Measurements from ENCODE around the gene SUSD4. TPM values are rescaled to one million over a fixed set of nuclear protein-coding genes. Genes with fewer than 3 reads are reported as not detected.
"Not testable (repeated sequence)": the region's sequence is repeated elsewhere in the genome, so short reads cannot be mapped to it uniquely, and the experiment has no call there.

The SUSD4 gene
- total and polyA plus RNA-seq, 2 donors (not counting 3 experiments of a cell fraction or from before 2014, with no cell fraction given), result not detected

DNA sequence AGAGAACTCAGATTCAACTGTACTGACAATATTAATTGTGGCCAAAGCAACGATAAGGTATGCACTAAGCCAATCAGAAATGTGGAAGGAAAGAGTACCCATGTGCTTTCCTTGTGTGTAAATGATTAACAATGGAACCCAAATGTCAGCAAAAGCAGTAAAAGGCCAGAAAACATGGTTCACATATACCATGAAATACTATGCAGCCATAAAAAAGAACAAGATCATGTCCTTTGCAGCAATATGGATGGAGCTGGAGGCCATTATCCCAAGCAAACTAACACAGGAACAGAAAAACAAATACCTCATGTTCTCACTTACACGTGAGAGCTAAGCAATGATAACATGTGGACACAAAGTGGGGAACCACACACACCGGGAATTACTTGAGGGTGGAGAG lies 78.5 kb downstream of the SUSD4 start:
- CTCF ChIA-PET, result no interaction called here
- FAIRE-seq (no peak), DNase-seq (ENCODE audit: low read depth, low spot score) (no peak)
- H3K4me3 ChIP-seq (replicated peaks in 1 of 3; ENCODE audit: insufficient read depth in 1 of 3, low read depth in 1 of 3, low read length in 3 of 3), result no peak overlapping the region
- H4K20me1 ChIP-seq (replicated peaks; ENCODE audit: control insufficient read depth, extremely low read depth, insufficient read depth, low read length), result no peaks in the 10 kb centered on the region
- POLR2A ChIA-PET, result no interaction called here
- no TSS peak for BruUV-seq (replicated peaks)
- intact Hi-C loops (cut with micrococcal nuclease) (no loop called here), dilution Hi-C loops (cut with MboI; ENCODE audit: extremely low pct_ligation_motif_present, low sequenced_read_pairs) (no loop called here)
- no peak overlapping the region for H3K9ac ChIP-seq (replicated peaks; ENCODE audit: extremely low read depth, insufficient read depth, low read length)
- no peaks in the 10 kb centered on the region for H3K4me1 ChIP-seq (ENCODE audit: control insufficient read depth, extremely low read depth, insufficient read depth, low read length)
- H3K4me2 ChIP-seq (ENCODE audit: insufficient read depth, low read length), result no peak overlapping the region
- no peaks in the 10 kb centered on the region for H3K79me2 ChIP-seq (ENCODE audit: control insufficient read depth, insufficient read depth, low read length)
- H2AFZ ChIP-seq (ENCODE audit: low read depth, low read length), result no peak overlapping the region
- no peak overlapping the region for H3K27ac ChIP-seq (ENCODE audit: insufficient read depth, low read depth, low read length)
- H3K9me3 ChIP-seq (replicated peaks; ENCODE audit: control insufficient read depth, insufficient read depth, low read length), result no peaks in the 10 kb centered on the region
- TF ChIP-seq, protein P1, sequence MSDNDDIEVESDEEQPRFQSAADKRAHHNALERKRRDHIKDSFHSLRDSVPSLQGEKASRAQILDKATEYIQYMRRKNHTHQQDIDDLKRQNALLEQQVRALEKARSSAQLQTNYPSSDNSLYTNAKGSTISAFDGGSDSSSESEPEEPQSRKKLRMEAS (IDR thresholded peaks at IDR 0.05; ENCODE audit: insufficient read depth, insufficient read length), result no peak
- TF ChIP-seq MYC (IDR thresholded peaks at IDR 0.05; ENCODE audit: low read depth, low read length), result no peak
- H3K9me1 ChIP-seq (replicated peaks; ENCODE audit: control insufficient read depth, extremely low read depth, insufficient read depth, low read length), result no peaks in the 10 kb centered on the region
- H3K36me3 ChIP-seq (ENCODE audit: control insufficient read depth in 2 of 2, extremely low read depth in 1 of 2, insufficient read depth in 2 of 2, low read length in 2 of 2), result no peaks in the 10 kb centered on the region
- no peaks in the 10 kb centered on the region for H3K27me3 ChIP-seq (ENCODE audit: control insufficient read depth in 2 of 2, insufficient read depth in 2 of 2, low read length in 2 of 2)

DNA sequence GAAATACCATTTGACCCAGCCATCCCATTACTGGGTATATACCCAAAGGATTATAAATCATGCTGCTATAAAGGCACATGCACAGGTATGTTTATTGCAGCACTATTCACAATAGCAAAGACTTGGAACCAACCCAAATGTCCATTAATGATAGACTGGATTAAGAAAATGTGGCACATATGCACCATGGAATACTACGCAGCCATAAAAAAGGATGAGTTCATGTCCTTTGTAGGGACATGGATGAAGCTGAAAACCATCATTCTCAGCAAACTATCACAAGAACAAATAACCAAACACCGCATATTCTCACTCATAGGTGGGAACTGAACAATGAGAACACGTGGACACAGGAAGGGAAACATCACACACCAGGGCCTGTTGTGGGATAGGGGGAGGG lies 80.3 kb downstream of the SUSD4 start:
- FAIRE-seq; POLR2A ChIA-PET; H3K36me3 ChIP-seq (ENCODE audit: control insufficient read depth in 2 of 2, extremely low read depth in 1 of 2, insufficient read depth in 2 of 2, low read length in 2 of 2); H3K79me2 ChIP-seq (ENCODE audit: control insufficient read depth, insufficient read depth, low read length); H3K9ac ChIP-seq (replicated peaks; ENCODE audit: extremely low read depth, insufficient read depth, low read length); H3K9me3 ChIP-seq (replicated peaks; ENCODE audit: control insufficient read depth, insufficient read depth, low read length); H3K27me3 ChIP-seq (ENCODE audit: control insufficient read depth in 2 of 2, insufficient read depth in 2 of 2, low read length in 2 of 2); H2AFZ ChIP-seq (ENCODE audit: low read depth, low read length); H3K4me3 ChIP-seq (replicated peaks in 1 of 3; ENCODE audit: insufficient read depth in 1 of 3, low read depth in 1 of 3, low read length in 3 of 3); H4K20me1 ChIP-seq (replicated peaks; ENCODE audit: control insufficient read depth, extremely low read depth, insufficient read depth, low read length); H3K9me1 ChIP-seq (replicated peaks; ENCODE audit: control insufficient read depth, extremely low read depth, insufficient read depth, low read length); H3K27ac ChIP-seq (ENCODE audit: insufficient read depth, low read depth, low read length); BruUV-seq (replicated peaks); H3K4me1 ChIP-seq (ENCODE audit: control insufficient read depth, extremely low read depth, insufficient read depth, low read length); CTCF ChIA-PET; DNase-seq (ENCODE audit: low read depth, low spot score); intact Hi-C loops (cut with micrococcal nuclease); dilution Hi-C loops (cut with MboI; ENCODE audit: extremely low pct_ligation_motif_present, low sequenced_read_pairs); H3K4me2 ChIP-seq (ENCODE audit: insufficient read depth, low read length): not testable (repeated sequence)

DNA sequence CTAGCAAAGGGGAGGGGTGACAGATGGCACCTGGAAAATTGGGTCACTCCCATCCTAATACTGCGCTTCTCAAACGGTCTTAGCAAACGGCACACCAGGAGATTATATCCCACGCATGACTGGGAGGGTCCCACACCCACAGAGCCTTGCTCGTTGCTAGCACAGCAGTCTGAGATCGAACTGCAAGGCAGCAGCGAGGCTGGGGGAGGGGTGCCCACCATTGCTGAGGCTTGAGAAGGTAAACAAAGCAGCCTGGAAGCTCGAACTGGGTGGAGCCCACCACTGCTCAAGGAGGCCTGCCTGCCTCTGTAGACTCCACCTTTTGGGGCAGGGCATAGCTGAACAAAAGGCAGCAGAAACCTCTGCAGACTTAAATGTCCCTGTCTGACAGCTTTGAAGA lies 85.7 kb downstream of the SUSD4 start:
- BruUV-seq (replicated peaks); H3K36me3 ChIP-seq (ENCODE audit: control insufficient read depth in 2 of 2, extremely low read depth in 1 of 2, insufficient read depth in 2 of 2, low read length in 2 of 2); H3K27me3 ChIP-seq (ENCODE audit: control insufficient read depth in 2 of 2, insufficient read depth in 2 of 2, low read length in 2 of 2); H3K9me1 ChIP-seq (replicated peaks; ENCODE audit: control insufficient read depth, extremely low read depth, insufficient read depth, low read length); H3K9ac ChIP-seq (replicated peaks; ENCODE audit: extremely low read depth, insufficient read depth, low read length); CTCF ChIA-PET; H3K4me1 ChIP-seq (ENCODE audit: control insufficient read depth, extremely low read depth, insufficient read depth, low read length); DNase-seq (ENCODE audit: low read depth, low spot score); FAIRE-seq; H4K20me1 ChIP-seq (replicated peaks; ENCODE audit: control insufficient read depth, extremely low read depth, insufficient read depth, low read length); H3K4me2 ChIP-seq (ENCODE audit: insufficient read depth, low read length); POLR2A ChIA-PET; dilution Hi-C loops (cut with MboI; ENCODE audit: extremely low pct_ligation_motif_present, low sequenced_read_pairs); H3K79me2 ChIP-seq (ENCODE audit: control insufficient read depth, insufficient read depth, low read length); H3K4me3 ChIP-seq (replicated peaks in 1 of 3; ENCODE audit: insufficient read depth in 1 of 3, low read depth in 1 of 3, low read length in 3 of 3); H3K9me3 ChIP-seq (replicated peaks; ENCODE audit: control insufficient read depth, insufficient read depth, low read length); H2AFZ ChIP-seq (ENCODE audit: low read depth, low read length); H3K27ac ChIP-seq (ENCODE audit: insufficient read depth, low read depth, low read length); intact Hi-C loops (cut with micrococcal nuclease): not testable (repeated sequence)
